DMS 273 (cell line): ENCODE measurements around the gene SERPINE2.

Experiments
- DNase-seq: peaks from one replicate; lab custom pipeline; 2025; ENCODE audit not compliant: unreplicated experiment; lab: John Stamatoyannopoulos, UW

Gene SERPINE2, protein sequence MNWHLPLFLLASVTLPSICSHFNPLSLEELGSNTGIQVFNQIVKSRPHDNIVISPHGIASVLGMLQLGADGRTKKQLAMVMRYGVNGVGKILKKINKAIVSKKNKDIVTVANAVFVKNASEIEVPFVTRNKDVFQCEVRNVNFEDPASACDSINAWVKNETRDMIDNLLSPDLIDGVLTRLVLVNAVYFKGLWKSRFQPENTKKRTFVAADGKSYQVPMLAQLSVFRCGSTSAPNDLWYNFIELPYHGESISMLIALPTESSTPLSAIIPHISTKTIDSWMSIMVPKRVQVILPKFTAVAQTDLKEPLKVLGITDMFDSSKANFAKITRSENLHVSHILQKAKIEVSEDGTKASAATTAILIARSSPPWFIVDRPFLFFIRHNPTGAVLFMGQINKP

DNA sequence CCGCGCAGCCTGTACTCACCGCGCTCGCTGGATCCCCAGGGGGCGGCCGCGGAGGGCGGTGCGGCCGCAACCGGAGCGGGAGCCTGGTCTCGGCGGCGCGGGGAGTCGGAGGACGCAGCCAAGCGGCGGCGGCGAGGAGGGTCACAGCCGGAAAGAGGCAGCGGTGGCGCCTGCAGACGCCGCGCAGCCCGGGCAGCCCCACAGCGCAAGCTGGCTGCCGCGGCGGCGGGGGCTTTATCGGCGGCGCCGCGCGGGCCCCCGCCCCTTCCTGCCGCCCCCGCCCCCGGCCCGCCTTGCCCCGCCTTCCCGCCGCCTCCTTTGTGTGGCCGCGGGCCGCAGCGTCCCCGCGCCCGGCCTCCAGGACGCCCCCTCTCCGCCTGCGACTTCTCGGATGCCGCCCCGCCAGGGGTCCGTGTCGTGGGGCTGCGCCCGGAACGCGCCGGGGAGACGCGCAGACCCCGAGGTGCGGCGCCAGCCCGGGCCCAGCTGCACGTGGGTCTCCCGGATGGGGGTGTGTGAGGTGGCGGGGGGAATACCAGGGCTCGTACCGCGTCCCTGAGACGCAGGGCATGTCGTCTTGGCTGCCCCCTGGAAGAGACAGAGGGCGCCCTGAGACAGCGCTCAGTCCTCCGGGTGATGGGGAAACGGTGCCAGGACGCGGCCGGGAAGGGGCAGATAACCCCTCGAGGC is at the start of gene SERPINE2:
SERPINE2 (minus strand) TSS at position 207 of the 690 bp plus-strand sequence. CDS start 37,386 bp downstream, outside the sequence.
- DNase-seq: peak; percentile 81

DNA sequence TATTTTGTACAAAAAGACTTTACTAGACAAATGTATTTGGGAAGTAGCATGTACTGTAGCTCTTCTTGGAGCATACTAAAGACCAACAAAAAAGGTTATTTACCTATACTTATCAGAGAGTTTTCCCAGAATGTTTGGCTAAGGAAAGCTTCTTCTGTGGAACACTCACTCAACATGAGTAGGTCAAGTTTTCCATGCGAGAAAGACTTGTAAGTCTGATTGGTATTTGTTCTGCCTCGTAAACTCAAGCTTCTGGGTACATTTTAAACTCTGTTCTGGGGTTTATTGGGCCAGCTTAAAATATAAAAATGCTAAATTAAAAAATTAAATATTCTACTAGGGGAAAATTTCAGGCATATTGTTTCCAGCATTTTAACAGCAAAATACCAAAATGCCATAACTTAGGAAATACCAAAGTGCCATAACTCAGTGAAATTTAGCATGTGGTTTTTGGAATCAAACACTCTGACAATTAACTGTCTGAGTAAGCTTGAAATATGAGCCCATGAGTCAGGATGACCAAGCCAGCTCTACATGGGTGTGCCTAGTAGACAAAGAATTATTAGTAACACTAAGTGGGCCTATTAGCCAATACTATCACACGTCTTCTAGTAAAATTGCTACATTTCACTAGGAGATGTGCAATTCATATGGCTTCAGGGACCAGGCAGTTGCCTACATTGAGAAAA is 47.3 kb upstream of the SERPINE2 start:
- no peak for DNase-seq

DNA sequence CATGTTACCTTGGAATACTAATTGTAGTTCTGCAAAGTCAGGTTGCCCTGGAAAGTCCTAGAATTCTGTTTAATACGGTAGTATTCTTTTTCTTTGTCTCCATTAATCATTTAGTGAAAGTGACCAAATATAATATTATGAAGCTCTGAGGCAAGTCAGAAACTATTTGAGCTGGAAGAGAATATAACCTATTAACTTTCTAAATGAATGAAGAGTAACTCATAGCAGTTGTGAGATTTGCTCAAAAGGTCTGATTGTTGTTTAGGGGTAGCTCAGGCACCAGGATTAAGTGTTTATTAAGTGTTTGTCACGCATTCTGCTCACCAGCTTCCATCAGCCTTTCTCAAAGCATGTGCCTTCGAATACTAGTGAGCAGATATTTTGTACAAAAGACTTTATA is 46.7 kb upstream of the SERPINE2 start:
- DNase-seq: no peak

DNA sequence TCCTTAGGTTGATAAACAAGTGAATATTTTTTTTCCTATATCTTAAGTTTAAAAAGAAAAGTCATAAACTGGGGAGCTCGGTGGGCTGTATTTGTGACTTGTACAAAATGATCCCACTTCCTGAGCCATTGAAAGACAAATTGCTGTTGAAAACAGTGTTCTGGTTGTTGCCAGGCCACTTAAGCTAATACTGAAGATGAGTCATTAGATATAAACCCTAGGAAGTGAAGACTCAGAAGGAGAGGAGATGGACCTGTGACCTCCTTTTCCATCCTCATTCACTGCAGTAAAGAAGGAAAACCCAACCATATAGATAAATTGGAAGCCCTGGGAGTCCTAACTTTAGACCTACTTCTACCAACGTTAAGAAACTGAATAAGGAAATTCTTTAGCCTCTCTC is 46.2 kb upstream of the SERPINE2 start:
- DNase-seq: no peak

DNA sequence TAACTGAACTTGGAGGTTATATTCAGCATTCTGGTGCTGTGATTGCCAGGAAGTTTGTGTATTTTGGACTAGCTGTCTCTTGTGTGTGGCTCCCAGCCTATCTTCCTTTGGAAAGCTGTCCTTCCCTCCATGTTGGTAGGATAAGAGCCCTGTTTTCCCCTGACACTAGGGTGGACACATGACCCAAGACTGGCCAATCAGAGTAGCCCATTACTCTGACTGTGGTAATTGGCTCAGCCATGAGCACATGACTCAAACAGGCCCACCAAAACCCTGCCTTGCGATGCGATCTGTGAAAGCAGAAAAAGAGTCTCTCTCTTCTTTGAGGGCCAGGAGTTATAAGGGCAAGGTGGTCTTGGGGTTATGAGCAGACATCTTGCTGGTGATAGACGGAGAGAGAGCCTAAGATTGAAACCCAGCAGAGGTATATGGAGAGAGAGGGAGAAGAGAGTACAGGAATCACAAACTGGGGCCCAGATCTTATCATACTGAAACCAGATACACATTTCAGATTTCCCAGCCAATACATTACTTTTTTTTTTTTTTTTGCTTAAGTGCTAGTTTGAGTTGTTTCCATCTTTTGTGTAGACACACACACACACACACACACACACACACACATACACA is 45.3 kb upstream of the SERPINE2 start:
- no peak for DNase-seq

DNA sequence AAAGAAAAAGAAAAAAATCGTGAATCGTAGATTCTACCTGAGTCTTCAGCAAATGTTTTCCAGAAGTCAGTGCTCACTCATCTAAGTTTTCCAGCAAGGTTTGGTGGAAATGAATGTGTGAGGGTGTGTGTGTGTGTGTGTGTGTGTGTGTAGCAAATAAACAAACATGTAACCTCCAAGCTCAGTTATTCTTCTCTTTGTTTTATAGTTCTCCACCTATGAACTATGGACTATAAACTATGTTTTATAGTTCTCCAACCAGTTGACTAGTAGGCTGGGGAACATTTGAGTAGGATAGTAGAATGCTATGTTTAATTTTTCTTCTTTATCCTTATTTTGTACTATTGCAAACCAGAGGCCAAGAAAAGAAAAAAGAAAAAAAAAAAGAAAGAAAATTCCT is 44.6 kb upstream of the SERPINE2 start:
- DNase-seq: no peak

DNA sequence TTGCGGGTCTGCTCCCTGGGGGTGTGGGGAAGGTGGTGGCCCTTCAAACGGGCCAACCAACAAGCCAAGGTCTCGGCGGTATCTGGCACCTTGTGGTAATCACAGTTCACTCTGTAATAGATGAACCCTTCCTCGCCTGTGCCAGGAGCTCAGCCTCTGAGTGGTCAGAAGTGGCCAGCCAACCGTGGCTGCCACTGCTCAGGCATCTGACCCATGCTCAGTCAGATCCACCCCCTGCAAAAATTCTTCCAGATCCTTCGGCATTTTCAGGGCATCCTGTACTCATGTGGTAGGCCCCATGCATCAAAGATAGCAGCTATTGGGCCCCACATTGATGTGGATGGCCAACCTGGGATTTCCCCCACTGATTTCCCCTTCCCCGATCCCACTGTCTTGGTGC is 39.6 kb upstream of the SERPINE2 start:
- no peak for DNase-seq

DNA sequence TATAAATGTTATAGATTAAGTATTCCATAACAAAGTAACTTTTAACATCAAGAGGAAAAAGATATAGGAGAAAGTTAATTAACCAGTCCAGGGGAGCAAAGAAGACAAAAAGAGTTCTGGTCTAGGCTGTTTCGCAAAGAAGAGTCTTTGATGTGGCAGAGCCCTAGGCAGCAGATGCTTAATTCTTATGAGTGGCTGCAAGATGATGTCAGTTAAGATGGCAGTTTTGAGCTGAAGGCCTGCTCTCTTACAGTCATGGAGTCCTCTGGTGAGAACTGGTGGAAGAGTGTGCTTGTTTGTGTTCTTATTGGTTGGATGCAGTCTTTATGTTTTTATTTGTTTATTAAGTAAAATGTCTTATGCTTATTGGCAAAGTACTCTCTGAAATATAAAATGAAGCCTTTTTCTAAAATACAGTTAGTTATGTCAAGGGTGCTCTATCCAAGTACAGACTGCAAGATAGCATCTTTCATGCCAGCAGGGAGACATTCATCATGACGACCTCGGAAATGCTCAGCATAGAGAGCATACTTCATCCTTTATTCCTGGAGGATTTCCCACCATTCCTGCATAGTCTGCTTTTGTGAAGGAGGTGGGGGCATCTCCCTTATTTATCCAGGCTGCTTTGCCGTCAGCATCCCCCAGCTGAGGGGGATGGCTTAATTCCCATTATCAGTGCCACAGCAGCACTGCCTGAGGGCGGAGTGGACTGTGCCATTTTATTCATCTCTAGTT is 38.9 kb upstream of the SERPINE2 start:
- DNase-seq: no peak

DNA sequence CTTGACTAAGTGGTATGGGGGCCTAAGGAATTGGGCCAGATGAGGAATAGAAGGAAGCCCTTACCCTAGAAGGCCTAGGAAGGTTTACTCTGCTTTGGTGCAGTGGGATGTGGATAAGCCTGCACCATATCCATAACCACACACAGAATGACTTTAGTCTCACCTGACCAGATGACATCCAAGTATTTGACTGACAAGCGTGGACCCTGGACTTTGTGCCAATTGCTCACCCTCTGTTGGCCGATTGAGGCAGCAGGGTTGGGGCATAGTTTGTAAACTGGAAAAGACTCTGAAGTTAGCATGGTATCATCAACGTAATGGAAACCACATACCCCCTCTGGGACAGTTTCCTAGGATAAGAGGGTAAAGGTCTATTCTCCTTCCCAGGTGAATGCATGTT is 36.5 kb upstream of the SERPINE2 start:
- DNase-seq: no peak

DNA sequence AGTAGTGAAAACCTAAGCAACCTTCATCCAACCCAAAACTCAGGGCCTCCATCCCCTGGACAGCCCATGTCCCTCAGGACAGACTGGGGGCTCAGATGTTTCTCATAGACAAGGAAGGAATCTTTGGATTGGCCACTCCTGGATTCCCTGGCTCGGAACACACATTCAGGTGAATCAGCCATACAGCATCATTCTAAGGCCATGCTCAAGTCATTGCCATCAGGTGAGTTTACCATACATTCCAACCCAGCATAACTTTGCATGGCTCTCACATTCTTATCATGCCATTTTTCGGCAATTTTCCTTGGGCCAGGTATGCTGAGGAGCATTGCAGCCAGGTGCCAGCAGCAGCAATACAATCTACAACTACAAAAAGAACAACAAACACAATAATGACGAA is 34.6 kb upstream of the SERPINE2 start:
- DNase-seq: no peak

DNA sequence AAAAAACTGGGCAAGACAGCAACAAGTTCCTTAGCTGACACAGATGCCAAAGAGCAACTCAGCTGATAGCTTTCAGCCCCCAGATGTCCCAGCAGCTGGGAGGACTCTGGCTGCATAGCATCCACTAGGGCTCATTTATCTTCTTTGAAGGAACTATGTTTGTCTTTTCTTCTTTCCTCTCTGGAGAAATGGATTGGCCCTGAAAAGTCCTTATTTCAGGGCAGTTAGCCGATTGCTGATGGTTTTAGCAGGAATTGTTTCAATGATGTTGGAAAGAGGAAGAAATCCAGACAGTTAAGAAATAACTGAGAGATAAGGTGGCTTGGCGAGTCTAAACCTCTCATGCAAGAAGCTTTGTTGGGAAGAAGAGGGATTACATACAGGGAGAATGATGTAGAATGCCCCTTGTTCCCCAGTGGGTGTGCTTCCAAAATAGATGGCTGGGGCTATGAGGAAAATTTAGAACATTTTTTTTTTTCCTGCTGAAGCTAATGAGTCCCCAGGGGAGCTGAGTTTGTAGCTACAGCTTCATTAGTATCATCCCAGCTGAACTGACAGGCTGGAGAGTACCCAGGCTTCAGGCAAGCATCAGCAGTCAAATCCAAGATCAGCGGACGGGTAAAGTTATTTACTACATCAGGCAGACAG is 33.6 kb upstream of the SERPINE2 start:
- no peak for DNase-seq

DNA sequence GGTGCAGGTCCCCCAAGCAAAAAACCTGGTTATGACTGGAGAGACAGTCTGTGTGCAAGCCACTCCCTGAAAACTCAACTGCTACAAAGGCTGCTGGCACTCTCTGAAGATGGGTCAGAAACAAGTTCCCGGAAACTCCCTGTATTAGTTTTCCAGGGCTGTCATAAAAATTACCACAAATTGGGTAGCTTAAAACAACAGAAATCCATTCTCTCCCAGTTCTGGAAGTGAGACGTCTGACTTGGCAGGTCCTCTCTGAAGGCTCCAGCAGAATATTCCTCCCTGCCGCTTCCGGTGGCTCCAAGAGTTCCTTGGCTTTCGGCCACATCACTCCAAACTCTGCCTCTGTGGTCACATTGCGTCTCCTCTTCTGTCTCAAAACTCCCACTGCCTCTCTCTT is 30.1 kb upstream of the SERPINE2 start:
- DNase-seq: no peak

DNA sequence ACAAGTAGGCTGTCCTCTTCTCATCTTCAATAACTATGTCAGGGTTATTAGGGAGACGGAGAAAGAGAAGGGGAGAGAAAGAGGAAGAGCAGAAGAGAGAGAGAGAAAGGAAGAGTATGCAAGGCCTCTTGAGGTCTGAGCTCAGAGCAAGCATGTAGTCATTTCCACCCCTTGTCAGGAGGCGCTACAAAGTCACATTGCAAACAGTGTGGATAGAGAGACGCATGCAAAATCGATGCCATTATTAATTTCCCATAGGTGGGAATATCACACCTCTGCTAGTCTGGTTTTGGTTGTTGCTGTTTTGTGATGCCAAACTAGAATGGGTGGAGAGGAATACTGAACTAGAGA is 24.2 kb upstream of the SERPINE2 start:
- DNase-seq: no peak

DNA sequence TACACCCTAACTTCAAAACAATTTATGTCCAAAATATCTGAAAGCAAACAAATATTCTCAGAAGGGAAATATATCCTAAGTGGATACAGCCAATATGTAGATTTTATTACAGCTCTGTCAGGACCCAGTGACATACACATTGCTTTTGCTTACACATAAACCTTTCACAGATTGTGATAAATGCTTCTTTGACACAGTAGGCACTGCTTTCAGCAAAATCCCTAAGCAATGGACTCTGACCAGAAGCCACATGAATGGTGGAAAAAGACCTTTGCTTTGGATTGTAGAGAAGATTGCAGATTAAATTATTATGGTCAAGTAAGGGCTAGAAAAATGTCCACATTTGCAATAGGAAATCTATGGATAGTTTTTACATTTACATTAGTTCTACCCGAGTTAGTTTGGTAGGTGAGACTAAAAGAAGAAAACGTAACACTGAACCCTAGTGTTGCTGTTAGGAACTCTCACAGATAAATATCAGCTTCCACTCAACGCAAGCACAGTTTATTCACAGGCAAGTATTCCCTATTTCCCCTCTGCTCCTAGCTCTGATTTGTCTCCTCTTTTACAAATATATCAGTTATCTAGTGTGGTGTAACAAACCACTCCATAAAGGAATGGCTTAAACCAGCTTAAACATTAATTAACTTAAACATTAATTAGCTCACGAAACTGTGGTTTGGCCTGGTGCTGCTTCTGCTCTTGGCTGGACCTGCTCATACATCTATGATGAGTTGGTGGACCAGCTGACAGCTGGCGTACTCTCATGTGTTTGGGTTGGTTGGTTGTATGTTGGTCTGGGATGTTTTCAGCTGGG is 23.6 kb upstream of the SERPINE2 start:
- DNase-seq: no peak

DNA sequence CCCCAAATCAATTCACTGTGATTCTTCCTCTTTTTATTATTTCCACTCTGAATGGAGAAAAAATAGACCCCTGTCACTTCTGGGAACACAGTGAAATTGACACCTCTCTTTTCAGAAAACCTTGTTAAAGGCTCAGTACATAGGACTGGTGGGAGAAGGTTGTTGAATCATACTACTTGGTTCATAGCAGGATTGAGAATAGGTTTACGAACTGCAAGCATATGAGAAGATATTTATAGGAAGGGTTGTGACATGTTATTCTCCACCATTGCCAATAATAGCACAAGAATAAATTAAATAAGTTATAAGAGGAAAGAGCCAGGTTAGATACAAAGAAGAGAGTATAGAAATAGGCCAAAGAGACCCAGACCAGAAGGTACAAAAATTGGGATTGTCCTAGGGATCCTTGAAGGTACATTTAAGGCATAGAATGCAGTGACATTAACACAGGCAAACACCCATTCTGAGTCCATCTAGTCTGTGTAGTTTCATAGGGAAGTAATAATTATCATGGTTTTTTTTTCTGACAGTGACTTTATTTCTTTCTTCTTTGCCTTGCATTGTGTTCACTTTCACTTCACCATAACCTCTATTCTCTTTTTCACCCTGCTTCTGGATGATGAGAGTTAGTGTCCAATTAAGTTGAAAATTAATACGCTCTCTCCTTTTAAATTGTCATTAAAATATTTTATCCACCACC is 21.8 kb upstream of the SERPINE2 start:
- no peak for DNase-seq

DNA sequence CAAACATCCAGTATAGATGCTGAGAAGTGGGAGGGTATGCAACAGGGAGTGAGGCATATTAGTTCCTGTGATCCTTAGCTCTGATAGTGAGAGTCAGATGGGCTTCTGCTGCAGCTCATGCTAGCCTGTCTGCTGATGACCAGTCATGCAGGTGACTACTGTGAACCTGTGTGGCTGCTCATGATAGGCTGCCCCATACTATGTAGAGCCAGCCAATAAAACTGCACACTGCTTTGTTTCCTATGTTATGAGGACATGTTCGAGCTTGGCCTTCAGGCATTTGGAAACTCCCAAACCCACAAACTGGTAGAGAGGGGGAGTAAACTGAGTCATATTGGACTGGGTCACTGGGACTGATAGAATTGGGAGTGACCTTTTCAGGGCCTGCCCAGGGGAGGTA is 20.1 kb upstream of the SERPINE2 start:
- DNase-seq: no peak

DNA sequence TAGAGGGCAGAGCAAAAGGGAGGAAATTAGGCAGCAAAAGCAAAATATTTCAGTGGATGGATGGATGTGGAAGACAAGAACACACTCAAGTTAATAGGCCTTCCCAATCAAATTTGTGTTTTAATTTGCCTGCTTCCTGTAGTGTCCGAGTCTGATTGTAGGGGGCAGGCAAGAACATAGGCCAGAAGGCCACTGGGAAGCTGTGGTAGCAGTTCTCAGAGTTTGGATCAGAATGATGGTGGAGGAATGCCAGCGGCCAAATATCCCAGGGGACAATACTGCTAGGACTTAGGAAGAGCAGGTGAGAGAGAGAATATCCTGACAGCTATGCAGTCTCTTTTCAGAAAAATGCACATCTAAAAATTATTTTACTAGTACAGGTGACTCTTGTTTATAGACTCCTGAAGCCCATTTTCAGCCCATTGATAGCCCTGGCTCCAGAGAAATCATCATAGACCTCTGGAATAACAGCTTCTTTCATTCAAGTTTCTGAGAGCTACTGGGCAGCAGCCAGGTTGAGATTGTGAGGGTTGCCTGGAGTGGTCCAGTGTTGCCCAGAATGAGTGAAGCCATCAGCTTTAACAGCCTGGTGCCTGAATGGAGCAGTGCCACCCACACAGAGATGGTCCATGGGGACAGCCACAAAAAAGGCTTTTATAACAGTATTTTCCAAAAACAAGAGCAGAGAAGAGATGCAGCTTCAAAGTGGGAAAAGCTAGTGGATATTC is 19.1 kb upstream of the SERPINE2 start:
- no peak for DNase-seq

DNA sequence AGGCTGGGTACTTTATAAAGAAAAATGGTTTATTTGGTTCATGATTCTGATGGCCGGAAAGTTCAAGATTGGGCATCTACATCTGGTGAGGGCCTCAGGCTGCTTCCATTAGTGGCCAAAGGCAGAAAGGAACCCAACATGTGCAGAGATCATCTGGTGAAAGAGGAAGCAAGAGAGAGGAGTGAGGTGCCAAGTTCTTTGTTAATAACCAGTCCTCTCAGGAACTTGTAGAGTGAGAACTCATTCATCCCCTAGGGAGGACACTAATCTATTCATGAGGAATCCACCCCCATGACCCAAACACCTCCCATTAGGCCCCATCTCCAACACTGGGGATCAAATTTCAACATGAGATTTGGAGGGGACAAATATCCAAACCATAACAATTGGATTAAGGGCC is 17.8 kb upstream of the SERPINE2 start:
- no peak for DNase-seq
